Vagina (tissue), 2 donors: Measurements from ENCODE around the gene ROR1. TPM values are rescaled to one million over a fixed set of nuclear protein-coding genes. Genes with fewer than 3 reads are reported as not detected.

Experiments
- DNase-seq, 2 donors: peaks; one replicate each; pipeline ENCODE4 v3.0.0-alpha.2; 2017; ENCODE audit errors: extremely low spot score in 2 of 2
- H3K27ac ChIP-seq: fragments of 200-600 bp; sonication (generic); one replicate; pipeline ENCODE4 v1.5.1; 2019
- H3K27me3 ChIP-seq: fragments of 200-600 bp; sonication (generic); one replicate; pipeline ENCODE4 v1.5.1; 2019
- H3K36me3 ChIP-seq, 2 donors: fragments of 200-600 bp; sonication (generic); one replicate each; pipeline ENCODE4 v1.5.1; 2017 to 2019
- H3K4me1 ChIP-seq: fragments of 200-600 bp; sonication (generic); one replicate; pipeline ENCODE4 v1.5.1; 2019
- H3K4me3 ChIP-seq, 2 donors: fragments of 200-600 bp; sonication (generic); 1 replicate in 1 of 2; 2 replicates in 1 of 2; pipeline ENCODE4 v1.5.1; 2016 to 2019
- H3K9me3 ChIP-seq: fragments of 200-600 bp; sonication (generic); one replicate; pipeline ENCODE4 v1.5.1; 2019
- CTCF ChIP-seq, 3 experiments: fragments of 450-650 bp in 2 of 3; fragments of 200-600 bp in 1 of 3; sonication (generic) in 1 of 3; IDR thresholded peaks; one replicate each; pipeline ENCODE4 v1.5.1; 2017 to 2019; ENCODE audit warnings: antibody characterized with exemption in 3 of 3, mild to moderate bottlenecking in 2 of 3, moderate library complexity in 2 of 3
- POLR2A ChIP-seq, 2 donors: fragments of 450-650 bp; IDR thresholded peaks; one replicate each; pipeline ENCODE4 v1.6.1; 2017; ENCODE audit warnings: antibody characterized with exemption in 2 of 2, mild to moderate bottlenecking in 2 of 2, moderate library complexity in 2 of 2
- POLR2AphosphoS5 ChIP-seq, 2 donors: sonication (generic); formaldehyde crosslinking; IDR thresholded peaks; one replicate each; pipeline ENCODE4 v1.9.0; 2017; ENCODE audit warnings: antibody characterized with exemption in 2 of 2, mild to moderate bottlenecking in 2 of 2, low read depth in 1 of 2; ENCODE audit not compliant: insufficient read depth in 1 of 2
- intact Hi-C: fragments of 100-400 bp; cut with DNase I; formaldehyde crosslinking; loops from one replicate; pipeline ENCODE4 v1.15.1; 2023
- total RNA-seq: library from RNA; depleted of rRNA; stranded (reverse); fragments of >200 nt; gene quantifications from one replicate; pipeline ENCODE4 v1.2.3, GENCODE V29; 2016

ROR1 gene
- total RNA-seq, 1 donor from 2014 or later = 11.0 TPM

- Histone ChIP-seq H3K4me1 (peaks cover 27% of the 10 kb centered on the region), H3K9me3 (no peaks in the 10 kb centered on the region), H3K36me3 (no peaks in the 10 kb centered on the region), H3K27ac (no peak overlapping the region), H3K27me3 (no peaks in the 10 kb centered on the region), H3K4me3 (no peak overlapping the region)
- TF ChIP-seq CTCF (IDR thresholded peaks at IDR 0.05) (no peak), POLR2A (IDR thresholded peaks at IDR 0.05) (no peak), POLR2AphosphoS5 (IDR thresholded peaks at IDR 0.05; ENCODE audit: insufficient read depth in 1 of 2, low read depth in 1 of 2) (no peak)
- intact Hi-C loops = no loop called here
- no peak for DNase-seq
Observed at GRCh38 chr1:63818567-63819325, 44.9 kb downstream of the ROR1 start.

GRCh38 chr1:63819795-63820194 lies 46.0 kb downstream of the ROR1 start:
- H3K9me3 ChIP-seq = no peaks in the 10 kb centered on the region
- H3K27me3 ChIP-seq = no peaks in the 10 kb centered on the region
- no peak for DNase-seq
- H3K36me3 ChIP-seq = no peaks in the 10 kb centered on the region
- TF ChIP-seq CTCF (IDR thresholded peaks at IDR 0.05) (no peak), POLR2A (IDR thresholded peaks at IDR 0.05) (no peak), POLR2AphosphoS5 (IDR thresholded peaks at IDR 0.05; ENCODE audit: insufficient read depth in 1 of 2, low read depth in 1 of 2) (no peak)
- intact Hi-C loops = no loop called here
- peaks cover 17% of the 10 kb centered on the region for H3K4me1 ChIP-seq
- no peak overlapping the region for H3K27ac ChIP-seq
- no peak overlapping the region for H3K4me3 ChIP-seq

GRCh38 chr1:63821091-63822005 lies 47.5 kb downstream of the ROR1 start:
- TF ChIP-seq CTCF (IDR thresholded peaks at IDR 0.05) (no peak), POLR2A (IDR thresholded peaks at IDR 0.05) (no peak), POLR2AphosphoS5 (IDR thresholded peaks at IDR 0.05; ENCODE audit: insufficient read depth in 1 of 2, low read depth in 1 of 2) (no peak)
- H3K4me1 ChIP-seq = peaks cover 15% of the 10 kb centered on the region
- H3K36me3 ChIP-seq = no peaks in the 10 kb centered on the region
- no peaks in the 10 kb centered on the region for H3K9me3 ChIP-seq
- H3K4me3 ChIP-seq = no peak overlapping the region
- H3K27ac ChIP-seq = no peak overlapping the region
- intact Hi-C loops = no loop called here
- no peak for DNase-seq
- H3K27me3 ChIP-seq = no peaks in the 10 kb centered on the region

- intact Hi-C loops = no loop called here
- DNase-seq = no peak
- Histone ChIP-seq H3K4me3 (no peak overlapping the region), H3K36me3 (no peaks in the 10 kb centered on the region), H3K27ac (no peak overlapping the region), H3K4me1 (peaks cover 15% of the 10 kb centered on the region), H3K27me3 (no peaks in the 10 kb centered on the region), H3K9me3 (no peaks in the 10 kb centered on the region)
- TF ChIP-seq POLR2A (IDR thresholded peaks at IDR 0.05) (no peak), POLR2AphosphoS5 (IDR thresholded peaks at IDR 0.05; ENCODE audit: insufficient read depth in 1 of 2, low read depth in 1 of 2) (no peak), CTCF (IDR thresholded peaks at IDR 0.05) (no peak)
Observed at GRCh38 chr1:63822540-63822939, 48.7 kb downstream of the ROR1 start.
